Vagina (tissue), 2 donors: ENCODE data around the gene ABCA9. TPM values are rescaled to one million over a fixed set of nuclear protein-coding genes. Genes with fewer than 3 reads are reported as not detected.

Source experiments
- DNase-seq, 2 donors: peaks; one replicate each; pipeline ENCODE4 v3.0.0-alpha.2; 2017; ENCODE audit errors: extremely low spot score in 2 of 2
- H3K27ac ChIP-seq: fragments of 200-600 bp; sonication (generic); one replicate; pipeline ENCODE4 v1.5.1; 2019
- H3K27me3 ChIP-seq: fragments of 200-600 bp; sonication (generic); one replicate; pipeline ENCODE4 v1.5.1; 2019
- H3K36me3 ChIP-seq, 2 donors: fragments of 200-600 bp; sonication (generic); one replicate each; pipeline ENCODE4 v1.5.1; 2017 to 2019
- H3K4me1 ChIP-seq: fragments of 200-600 bp; sonication (generic); one replicate; pipeline ENCODE4 v1.5.1; 2019
- H3K4me3 ChIP-seq, 2 donors: fragments of 200-600 bp; sonication (generic); 1 replicate in 1 of 2; 2 replicates in 1 of 2; pipeline ENCODE4 v1.5.1; 2016 to 2019
- H3K9me3 ChIP-seq: fragments of 200-600 bp; sonication (generic); one replicate; pipeline ENCODE4 v1.5.1; 2019
- POLR2A ChIP-seq, 2 donors: fragments of 450-650 bp; IDR thresholded peaks; one replicate each; pipeline ENCODE4 v1.6.1; 2017; ENCODE audit warnings: antibody characterized with exemption in 2 of 2, mild to moderate bottlenecking in 2 of 2, moderate library complexity in 2 of 2
- POLR2AphosphoS5 ChIP-seq, 2 donors: sonication (generic); formaldehyde crosslinking; IDR thresholded peaks; one replicate each; pipeline ENCODE4 v1.9.0; 2017; ENCODE audit warnings: antibody characterized with exemption in 2 of 2, mild to moderate bottlenecking in 2 of 2, low read depth in 1 of 2; ENCODE audit not compliant: insufficient read depth in 1 of 2
- intact Hi-C: fragments of 100-400 bp; cut with DNase I; formaldehyde crosslinking; loops from one replicate; pipeline ENCODE4 v1.15.1; 2023
- total RNA-seq: library from RNA; depleted of rRNA; stranded (reverse); fragments of >200 nt; gene quantifications from one replicate; pipeline ENCODE4 v1.2.3, GENCODE V29; 2016
- TF ChIP-seq, protein P1 (sequence below), 3 experiments: fragments of 450-650 bp in 2 of 3; fragments of 200-600 bp in 1 of 3; sonication (generic) in 1 of 3; IDR thresholded peaks; one replicate each; pipeline ENCODE4 v1.5.1; 2017 to 2019; ENCODE audit warnings: antibody characterized with exemption in 3 of 3, mild to moderate bottlenecking in 2 of 3, moderate library complexity in 2 of 3

The ABCA9 gene
- total RNA-seq, 1 donor from 2014 or later, result 71.2 TPM

DNA sequence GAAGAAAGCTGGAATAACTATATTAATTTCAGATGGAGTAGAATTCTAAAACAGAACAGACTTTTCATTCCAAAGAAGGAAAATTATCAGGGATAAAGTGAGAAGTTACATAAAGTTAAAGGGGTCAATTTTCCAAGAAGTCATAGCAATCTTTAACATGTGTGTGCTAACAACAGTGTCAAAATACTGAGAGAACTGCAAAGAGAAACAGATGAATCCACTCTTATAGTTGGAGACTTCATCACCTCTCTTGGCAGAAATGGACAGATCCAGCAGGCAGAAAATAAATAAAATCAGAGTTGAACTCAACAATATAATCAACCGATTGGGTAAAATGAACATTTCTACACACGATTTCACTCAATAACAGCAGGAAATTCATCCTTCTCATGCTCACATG lies 5.4 kb downstream of the ABCA9 start:
- no peaks in the 10 kb centered on the region for H3K36me3 ChIP-seq
- H3K9me3 ChIP-seq, result no peaks in the 10 kb centered on the region
- no peak for DNase-seq
- no peak overlapping the region for H3K27ac ChIP-seq
- TF ChIP-seq POLR2AphosphoS5 (IDR thresholded peaks at IDR 0.05; ENCODE audit: insufficient read depth in 1 of 2, low read depth in 1 of 2), result no peak
- H3K4me1 ChIP-seq, result peaks cover 5% of the 10 kb centered on the region
- no peaks in the 10 kb centered on the region for H3K27me3 ChIP-seq
- no peak overlapping the region for H3K4me3 ChIP-seq
- intact Hi-C loops, result no loop called here

DNA sequence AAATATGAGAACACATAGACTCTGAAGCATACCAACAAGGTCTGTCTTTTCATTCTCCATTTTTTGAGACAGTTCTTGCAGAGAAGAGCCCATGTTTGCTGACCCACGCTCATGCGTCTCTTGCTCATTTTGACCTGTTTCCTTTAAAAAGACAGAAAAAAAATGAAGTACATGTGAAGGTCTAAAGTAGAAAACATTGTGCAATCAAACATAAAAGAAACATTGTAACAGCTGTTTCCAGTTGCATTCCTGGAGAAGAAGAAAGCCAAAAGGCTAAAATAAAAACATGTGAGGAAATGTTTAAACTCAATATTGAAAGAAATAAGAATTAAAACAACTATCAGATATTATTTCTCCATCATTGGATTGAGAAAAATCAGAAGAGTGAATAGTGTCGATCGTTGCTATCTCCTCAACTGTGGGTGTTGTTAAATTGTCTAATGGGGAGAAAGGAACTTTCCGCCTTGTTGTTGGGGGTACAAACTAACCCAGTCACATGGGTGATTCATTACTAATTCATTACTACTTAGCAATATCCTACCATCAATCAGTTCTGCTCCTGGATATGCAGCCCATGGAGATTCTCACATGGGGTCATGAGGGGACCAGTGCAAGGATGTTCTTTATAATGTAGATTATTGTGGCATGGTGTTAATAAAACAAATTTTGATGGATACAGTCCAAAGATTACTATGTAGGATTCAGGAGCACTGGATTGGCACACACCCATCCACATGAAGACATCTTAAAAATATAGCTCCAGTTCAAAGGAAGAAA lies 9.5 kb downstream of the ABCA9 start:
- peak overlapping the region; percentile 55 for H3K27ac ChIP-seq

DNA sequence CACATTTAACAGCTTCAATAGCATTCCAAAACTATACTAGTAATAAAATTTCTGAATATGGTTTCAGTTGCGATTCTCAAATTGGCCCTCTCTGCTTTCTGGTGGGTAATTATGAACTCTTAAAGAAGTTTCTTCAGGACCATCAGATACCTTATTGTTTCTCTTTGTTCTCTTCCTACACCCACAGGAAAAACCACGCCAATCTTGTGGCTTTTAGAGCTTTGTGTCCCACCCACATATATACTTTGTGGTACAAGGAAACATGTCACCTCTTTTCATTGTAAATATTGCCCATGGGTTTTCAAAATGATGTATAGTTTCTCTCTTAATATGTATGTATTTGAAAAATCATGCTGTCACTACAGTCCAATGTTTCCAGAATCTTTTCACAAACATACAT lies 12.1 kb downstream of the ABCA9 start:
- H3K4me1 ChIP-seq, result peaks cover 12% of the 10 kb centered on the region
- H3K4me3 ChIP-seq, result no peak overlapping the region
- H3K36me3 ChIP-seq, result no peaks in the 10 kb centered on the region
- H3K9me3 ChIP-seq, result no peaks in the 10 kb centered on the region
- intact Hi-C loops, result no loop called here
- H3K27me3 ChIP-seq, result no peaks in the 10 kb centered on the region
- TF ChIP-seq POLR2AphosphoS5 (IDR thresholded peaks at IDR 0.05; ENCODE audit: insufficient read depth in 1 of 2, low read depth in 1 of 2), result no peak
- TF ChIP-seq, protein P1, sequence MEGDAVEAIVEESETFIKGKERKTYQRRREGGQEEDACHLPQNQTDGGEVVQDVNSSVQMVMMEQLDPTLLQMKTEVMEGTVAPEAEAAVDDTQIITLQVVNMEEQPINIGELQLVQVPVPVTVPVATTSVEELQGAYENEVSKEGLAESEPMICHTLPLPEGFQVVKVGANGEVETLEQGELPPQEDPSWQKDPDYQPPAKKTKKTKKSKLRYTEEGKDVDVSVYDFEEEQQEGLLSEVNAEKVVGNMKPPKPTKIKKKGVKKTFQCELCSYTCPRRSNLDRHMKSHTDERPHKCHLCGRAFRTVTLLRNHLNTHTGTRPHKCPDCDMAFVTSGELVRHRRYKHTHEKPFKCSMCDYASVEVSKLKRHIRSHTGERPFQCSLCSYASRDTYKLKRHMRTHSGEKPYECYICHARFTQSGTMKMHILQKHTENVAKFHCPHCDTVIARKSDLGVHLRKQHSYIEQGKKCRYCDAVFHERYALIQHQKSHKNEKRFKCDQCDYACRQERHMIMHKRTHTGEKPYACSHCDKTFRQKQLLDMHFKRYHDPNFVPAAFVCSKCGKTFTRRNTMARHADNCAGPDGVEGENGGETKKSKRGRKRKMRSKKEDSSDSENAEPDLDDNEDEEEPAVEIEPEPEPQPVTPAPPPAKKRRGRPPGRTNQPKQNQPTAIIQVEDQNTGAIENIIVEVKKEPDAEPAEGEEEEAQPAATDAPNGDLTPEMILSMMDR (IDR thresholded peaks at IDR 0.05), result no peak
- TF ChIP-seq POLR2A (IDR thresholded peaks at IDR 0.05), result no peak
- no peak for DNase-seq
- peak overlapping the region; percentile 64 for H3K27ac ChIP-seq

More for the DNA sequence above, 9.5 kb downstream of the ABCA9 start:
- H3K4me1 ChIP-seq, result peaks cover 12% of the 10 kb centered on the region
- intact Hi-C loops, result no loop called here
- no peaks in the 10 kb centered on the region for H3K9me3 ChIP-seq
- H3K4me3 ChIP-seq, result no peak overlapping the region
- no peaks in the 10 kb centered on the region for H3K36me3 ChIP-seq
- TF ChIP-seq, protein P1 (IDR thresholded peaks at IDR 0.05), result no peak
- TF ChIP-seq POLR2A (IDR thresholded peaks at IDR 0.05), result no peak
- TF ChIP-seq POLR2AphosphoS5 (IDR thresholded peaks at IDR 0.05; ENCODE audit: insufficient read depth in 1 of 2, low read depth in 1 of 2), result no peak
- no peak for DNase-seq
- no peaks in the 10 kb centered on the region for H3K27me3 ChIP-seq

DNA sequence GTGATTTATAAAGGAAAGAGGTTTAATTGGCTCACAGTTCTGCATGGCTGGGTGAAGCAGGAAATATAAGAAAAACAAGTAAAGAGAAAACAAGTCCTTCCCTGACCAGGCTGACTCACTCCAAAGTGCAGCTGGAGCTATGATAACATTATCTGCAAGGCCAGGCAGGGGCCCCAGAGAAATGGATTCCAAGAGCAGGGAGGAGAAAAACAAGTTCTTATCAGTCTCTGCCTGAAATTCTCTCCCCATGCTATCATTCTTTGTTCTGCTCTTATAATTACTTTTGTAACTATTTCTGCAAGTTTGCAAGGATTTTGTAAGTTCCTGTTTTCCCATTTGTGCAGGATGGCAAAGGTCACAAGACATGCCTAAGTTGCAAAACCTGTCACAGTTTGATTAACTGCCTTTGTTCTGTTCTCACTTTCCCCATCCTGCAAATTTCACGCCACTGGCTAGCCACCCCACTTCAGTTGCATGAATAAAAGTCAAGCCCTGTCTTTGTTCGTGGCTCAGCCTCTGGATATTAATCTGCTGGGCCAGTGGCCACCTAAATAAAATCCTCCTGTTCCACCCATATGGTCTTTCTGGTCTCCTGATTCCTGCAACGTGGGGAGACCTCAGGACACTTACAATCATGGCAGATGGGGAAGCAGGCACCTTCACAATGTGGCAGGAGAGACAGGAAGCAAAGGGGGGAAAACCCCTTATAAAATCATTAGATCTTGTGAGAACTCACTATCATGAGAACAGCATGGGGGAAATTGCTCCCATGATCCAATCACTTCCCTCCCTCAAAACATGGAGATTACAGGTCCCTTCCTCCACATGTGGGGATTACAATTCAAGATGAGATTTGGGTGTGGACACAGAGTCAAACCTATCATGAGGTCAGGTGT lies 13.1 kb downstream of the ABCA9 start:
- Histone ChIP-seq H3K36me3 (no peaks in the 10 kb centered on the region), H3K4me1 (peaks cover 12% of the 10 kb centered on the region), H3K27me3 (no peaks in the 10 kb centered on the region), H3K9me3 (no peaks in the 10 kb centered on the region), H3K4me3 (no peak overlapping the region), H3K27ac (peak overlapping the region; percentile 64)
- intact Hi-C loops, result no loop called here
- no peak for DNase-seq
- TF ChIP-seq, protein P1 (IDR thresholded peaks at IDR 0.05), result no peak
- TF ChIP-seq POLR2AphosphoS5 (IDR thresholded peaks at IDR 0.05; ENCODE audit: insufficient read depth in 1 of 2, low read depth in 1 of 2), result peak in 1 of 2 donors; percentile 14

DNA sequence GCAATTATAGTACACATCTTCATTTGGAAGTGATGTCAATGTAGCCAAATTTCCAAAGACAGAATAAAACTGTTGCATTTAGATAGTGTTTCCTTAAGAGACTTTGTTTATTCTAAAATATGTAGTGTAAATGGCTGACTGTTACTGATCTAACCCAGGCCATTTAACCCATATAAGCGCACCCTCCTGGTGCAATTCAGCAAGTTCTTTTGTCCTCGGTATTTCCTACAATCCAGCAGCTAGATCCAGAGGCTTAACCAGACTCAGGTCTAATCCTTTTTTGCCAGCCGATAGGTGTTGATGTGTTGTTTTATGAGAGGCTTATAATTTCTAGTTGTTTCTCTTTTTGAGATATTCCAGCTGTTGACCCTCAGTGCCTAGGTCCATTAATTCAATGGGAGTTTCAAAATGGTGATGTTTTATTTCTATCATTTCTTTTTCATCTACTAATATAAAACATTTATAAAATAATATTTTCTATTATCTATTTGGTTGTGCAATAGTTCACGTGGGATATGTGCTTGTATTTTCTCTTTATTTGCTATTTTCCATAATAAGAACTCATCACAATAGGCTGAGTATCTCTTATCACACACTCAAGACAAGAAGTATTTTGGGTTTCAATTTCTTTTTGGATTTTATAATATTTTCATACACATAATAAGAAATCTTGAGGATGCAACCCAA lies 14.5 kb downstream of the ABCA9 start:
- Histone ChIP-seq H3K36me3 (no peaks in the 10 kb centered on the region), H3K27ac (no peak overlapping the region), H3K27me3 (no peaks in the 10 kb centered on the region), H3K9me3 (no peaks in the 10 kb centered on the region), H3K4me1 (peaks cover 7% of the 10 kb centered on the region), H3K4me3 (no peak overlapping the region)
- TF ChIP-seq POLR2A (IDR thresholded peaks at IDR 0.05) (no peak), POLR2AphosphoS5 (IDR thresholded peaks at IDR 0.05; ENCODE audit: insufficient read depth in 1 of 2, low read depth in 1 of 2) (no peak)
- TF ChIP-seq, protein P1 (IDR thresholded peaks at IDR 0.05), result no peak
- DNase-seq, result no peak
- intact Hi-C loops, result no loop called here
